Measurements from ENCODE around the gene ANKRD11.
"Not testable (repeated sequence)": the region's sequence is repeated elsewhere in the genome, so short reads cannot be mapped to it uniquely, and the experiment has no call there.

DNA sequence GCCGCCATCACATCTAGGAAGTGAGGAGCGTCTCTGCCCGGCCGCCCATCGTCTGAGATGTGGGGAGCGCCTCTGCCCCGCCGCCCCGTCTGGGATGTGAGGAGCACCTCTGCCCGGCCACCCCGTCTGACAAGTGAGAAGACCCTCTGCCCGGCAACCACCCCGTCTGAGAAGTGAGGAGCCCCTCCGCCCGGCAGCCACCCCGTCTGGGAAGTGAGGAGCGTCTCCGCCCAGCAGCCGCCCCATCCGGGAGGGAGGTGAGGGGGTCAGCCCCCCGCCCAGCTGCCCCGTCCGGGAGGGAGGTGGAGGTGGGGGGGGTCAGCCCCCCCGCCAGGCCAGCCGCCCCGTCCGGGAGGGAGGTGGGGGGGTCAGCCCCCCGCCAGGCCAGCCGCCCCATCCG, 27.7 kb downstream of the ANKRD11 start:
- TF ChIP-seq, protein P1, sequence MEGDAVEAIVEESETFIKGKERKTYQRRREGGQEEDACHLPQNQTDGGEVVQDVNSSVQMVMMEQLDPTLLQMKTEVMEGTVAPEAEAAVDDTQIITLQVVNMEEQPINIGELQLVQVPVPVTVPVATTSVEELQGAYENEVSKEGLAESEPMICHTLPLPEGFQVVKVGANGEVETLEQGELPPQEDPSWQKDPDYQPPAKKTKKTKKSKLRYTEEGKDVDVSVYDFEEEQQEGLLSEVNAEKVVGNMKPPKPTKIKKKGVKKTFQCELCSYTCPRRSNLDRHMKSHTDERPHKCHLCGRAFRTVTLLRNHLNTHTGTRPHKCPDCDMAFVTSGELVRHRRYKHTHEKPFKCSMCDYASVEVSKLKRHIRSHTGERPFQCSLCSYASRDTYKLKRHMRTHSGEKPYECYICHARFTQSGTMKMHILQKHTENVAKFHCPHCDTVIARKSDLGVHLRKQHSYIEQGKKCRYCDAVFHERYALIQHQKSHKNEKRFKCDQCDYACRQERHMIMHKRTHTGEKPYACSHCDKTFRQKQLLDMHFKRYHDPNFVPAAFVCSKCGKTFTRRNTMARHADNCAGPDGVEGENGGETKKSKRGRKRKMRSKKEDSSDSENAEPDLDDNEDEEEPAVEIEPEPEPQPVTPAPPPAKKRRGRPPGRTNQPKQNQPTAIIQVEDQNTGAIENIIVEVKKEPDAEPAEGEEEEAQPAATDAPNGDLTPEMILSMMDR (IDR thresholded peaks at IDR 0.05) = not testable (repeated sequence)
- TF ChIP-seq ZFX (IDR thresholded peaks at IDR 0.05; ENCODE audit: borderline replicate concordance) = not testable (repeated sequence)

Measured in 22Rv1 (cell line).